SHP77 treated with DMSO at 0.1 percent for 48 hours (cell line): ENCODE data around the gene CMTR1.
"Not testable (repeated sequence)": the region's sequence is repeated elsewhere in the genome, so short reads cannot be mapped to it uniquely, and the experiment has no call there.

Source experiments
- DNase-seq: peaks from one replicate; lab custom pipeline; 2025; lab: John Stamatoyannopoulos, UW

CMTR1 gene

DNA sequence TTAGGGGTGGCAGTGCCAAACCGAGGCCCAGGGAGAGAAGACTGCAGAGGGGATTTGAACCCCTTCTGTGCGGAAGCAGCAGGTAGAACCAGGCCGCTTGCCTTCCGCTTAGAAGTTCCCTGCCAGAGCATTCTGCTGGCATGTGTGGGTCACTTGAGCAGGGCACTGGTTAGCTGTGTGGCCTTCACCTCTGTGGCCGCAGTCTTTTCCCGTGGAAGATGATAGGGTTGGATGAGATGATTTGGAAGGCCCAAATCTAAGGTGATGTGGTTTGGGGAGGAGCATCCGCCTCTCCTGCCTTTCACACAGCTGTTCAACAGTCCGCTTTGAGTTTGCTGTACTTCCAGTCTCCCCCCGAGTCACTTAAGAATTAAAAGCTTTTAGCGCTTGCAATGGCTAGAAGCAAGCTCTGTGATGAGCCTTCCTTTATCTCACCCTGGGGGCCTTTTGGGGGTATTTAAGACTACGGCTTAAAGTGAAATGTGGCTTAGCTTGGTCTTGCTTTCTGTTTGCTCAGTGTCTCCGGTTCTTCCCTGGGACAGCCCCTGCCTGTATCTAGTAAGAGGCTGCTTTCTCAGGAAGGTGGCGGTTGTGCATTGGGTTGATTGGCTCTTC, 743 bp downstream of the CMTR1 start:
- DNase-seq, result no peak

DNA sequence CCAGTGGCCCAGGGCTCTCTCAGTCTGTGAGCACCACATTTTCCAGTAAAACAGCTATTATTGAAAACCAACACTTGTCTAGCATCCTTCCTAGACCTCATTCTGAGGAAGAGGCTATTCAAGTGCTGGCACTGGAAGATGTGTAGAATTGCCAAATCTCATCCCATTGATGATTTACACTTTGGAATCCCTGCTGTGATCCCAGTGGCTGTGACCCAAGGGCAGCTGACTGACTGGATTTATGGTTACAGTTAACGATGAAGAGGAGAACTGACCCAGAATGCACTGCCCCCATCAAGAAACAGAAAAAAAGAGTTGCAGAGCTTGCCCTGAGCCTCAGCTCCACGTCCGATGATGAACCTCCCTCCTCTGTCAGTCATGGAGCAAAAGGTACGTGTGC, 2.4 kb downstream of the CMTR1 start:
- no peak for DNase-seq

DNA sequence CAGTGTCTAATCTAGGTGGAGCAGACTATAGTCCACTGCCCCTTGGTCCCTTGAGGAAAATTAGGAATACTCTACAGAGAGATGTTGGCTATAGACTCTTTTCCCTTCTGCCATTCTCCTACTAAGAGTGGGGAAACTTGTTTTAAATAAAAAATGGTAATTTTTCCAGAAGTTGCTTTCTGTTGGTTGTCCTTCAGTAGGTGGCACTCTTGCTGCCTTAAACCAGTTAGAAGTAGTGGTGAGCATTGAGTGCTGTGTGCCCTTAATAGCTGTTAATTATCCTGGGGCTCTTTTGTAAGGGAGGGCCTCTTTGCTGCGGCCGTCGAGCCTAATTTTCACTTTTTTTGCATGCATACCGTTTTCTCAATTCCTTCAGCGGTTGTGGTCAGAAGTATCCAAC, 2.8 kb downstream of the CMTR1 start:
- DNase-seq, result no peak

DNA sequence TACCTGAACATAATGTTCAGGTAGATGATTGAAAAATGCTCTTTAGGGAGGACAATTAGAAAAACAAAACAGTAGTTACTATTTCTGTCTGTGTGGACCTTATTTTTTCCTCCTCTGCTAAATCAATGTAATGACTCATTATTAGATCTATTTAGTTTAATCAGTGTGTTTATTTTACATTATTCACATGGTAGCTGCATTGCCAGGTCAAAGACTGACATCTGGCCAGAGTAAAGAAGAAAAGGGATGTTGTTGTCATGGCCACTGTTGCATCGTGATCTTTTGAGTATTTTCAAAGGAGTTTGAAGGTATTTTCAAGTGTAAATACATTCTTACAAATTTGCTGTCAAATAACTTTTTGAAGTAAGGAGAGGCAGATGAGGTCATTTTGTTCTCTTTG, 5.9 kb downstream of the CMTR1 start:
- DNase-seq, result no peak

DNA sequence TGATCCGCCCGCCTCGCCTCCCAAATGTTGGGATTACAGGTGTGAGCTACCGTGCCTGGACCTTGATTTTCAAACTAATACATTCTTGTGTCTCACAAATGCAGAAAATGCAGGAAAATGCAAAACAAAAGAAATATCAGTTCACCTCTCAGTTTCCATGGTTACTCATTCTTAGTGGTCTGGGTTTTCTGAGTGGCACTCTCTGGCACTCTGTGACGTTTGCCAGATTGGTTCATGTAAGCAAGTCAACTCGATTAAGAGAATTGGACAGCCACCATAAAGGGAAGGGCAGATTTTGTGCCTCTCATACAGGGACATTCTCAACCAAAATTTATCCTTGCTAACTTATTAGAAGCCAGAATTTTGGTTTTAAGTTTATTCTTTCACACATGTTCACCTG, 8.6 kb downstream of the CMTR1 start:
- no peak for DNase-seq

DNA sequence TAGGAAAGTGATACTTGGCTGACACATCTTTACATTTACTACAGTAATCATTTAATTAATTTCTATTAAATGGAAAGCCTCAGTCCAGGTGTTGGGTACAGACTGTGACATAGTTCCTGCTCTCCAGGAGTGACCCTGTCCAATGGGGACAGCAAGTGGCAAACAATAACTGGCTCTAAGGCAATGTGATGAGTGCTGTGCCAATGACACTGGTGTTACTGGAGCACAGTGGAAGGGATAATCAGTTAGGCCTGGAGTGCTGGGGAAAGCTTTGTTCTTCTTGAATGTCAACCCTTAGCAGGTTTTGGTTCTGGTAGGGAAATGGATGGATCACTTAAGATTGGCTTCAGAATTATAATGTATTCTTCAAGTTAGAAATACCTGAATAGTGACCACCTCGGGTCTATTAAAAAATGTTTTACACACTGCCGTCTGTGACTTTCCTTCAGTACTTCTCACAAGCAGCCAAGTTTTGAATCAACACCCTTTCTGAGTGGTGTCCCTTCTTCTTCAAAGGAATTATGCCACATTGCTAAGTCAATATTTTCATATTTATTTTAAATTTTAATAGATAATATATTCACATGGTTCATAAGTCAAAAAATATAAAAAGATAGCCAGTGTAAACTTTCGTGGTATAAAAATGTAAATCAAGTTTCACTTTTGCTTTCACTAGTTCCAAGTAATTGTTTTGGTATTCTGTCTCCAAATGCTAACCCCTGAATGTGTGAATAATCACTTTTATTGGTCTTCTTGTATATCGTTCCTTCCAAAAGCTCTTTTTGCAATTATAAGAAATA, 9.6 kb downstream of the CMTR1 start:
- DNase-seq, result no peak

DNA sequence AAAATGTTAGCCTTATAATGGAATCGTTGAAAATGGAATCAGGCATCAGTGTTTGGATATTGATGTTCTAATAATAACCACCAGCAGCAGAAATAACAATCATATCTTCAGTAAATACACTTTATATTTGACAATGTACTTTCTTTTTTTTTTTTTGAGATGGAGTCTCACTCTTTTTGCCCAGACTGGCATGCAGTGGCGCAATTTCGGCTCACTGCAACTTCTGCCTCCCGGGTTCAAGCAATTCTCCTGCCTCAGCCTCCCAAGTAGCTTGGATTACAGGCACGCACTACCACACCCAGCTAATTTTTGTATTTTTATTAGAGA, 10.2 kb downstream of the CMTR1 start:
- not testable (repeated sequence) for DNase-seq

DNA sequence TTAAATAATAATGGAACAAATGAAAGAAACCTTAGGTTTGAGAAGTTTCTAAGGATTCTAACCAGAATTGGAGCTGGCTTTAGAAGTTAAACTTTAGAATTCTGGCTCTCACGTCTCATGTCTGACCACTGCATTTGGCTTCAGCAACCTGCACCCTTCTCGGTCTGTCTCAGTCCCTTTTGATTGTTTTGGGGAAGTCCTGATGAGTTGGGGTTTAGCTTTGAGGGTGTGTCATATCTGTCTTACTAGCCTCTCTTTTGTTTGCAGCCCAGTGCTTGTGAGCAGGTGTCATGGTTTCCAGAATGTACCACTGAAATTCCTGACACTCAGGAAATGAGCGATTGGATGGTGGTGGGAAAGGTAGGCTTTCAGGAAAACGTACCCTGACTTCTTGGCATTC, 17.0 kb downstream of the CMTR1 start:
- DNase-seq, result no peak

DNA sequence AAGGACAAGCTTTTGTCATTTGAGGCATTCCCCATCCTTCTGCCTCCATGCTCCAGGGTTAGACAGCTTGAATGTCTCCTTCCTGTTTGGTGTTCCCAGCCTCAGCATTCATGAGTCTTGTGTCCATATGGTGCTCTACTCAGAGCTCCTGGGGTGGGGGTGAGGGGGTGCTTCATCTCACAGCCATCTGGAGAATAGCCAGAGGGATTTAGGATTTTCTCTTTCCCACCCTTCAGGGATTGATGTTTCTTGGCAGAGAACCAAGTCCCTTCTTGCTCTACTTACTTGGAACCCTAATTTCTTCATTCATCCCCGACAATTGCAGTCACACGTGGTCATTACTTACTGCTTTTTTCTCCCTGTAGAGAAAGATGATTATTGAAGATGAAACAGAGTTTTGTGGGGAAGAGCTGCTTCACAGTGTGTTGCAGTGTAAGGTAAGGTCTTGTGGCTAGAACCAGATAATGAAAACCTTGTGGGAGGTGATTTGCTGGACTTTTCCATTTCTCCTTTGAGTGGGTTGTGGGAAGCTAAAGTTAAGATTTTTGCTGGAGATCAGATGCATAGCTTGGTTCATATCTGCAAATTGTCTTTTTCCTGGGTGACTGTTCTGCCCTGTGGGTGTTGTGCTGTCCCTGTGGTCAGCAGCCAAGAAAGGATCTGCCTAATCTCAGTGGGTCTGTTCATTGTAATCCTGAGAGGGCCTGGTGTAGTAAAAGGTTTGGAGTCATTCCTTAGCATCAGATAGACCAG, 18.6 kb downstream of the CMTR1 start:
- DNase-seq, result no peak

DNA sequence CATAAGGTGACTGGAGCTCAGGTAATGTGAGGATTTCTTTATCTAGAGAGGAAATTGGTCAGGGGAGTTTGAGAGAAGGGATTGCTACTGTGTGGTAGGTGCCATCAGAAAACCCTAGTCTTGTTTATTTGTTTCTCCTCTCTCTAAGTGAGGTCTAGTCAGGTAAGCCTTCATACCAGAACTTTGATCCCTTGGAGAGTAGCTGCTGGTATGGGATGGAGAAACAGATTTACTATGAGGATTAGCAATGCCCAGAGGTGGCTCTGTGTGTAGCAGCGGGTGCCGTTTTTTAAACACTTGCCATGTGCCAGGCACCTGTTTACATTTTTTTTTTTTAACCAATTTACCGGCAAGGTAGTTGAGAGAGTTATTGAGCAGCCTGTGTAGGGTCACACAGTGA, 19.5 kb downstream of the CMTR1 start:
- no peak for DNase-seq

DNA sequence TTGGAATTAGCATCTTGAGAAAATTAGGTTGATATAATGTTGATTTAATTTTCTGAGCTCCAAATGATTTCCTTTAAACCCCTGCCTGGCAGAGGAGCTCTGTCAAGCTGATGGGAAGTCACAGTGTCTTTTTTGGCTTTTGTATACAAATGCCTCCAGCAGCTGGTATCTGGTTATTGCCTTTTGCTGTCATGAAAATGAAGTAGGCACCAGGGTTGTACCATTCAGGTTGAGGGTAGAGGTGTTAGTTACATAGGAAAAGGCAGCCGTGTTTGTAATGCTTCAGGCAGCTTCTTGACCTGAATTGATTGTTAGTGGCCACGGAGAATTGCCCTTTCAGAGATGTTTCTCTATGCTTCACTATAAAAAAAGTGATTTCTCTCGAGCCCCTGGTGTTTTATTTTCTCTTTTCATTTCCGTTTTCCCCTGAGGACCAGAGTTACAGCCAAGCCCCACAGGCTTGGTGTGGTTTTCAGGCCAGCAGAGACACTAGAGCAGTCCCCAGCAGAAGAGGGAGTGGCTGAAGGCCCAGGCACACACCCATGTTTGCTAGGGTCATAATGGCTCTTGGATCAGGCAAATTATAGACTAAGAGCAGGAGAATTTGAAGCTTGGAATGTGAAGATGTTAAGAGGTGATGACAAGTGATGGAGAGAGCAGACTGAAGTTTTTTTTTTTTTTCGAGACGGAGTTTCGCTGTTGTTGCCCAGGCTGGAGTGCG, 21.6 kb downstream of the CMTR1 start:
- DNase-seq, result no peak

DNA sequence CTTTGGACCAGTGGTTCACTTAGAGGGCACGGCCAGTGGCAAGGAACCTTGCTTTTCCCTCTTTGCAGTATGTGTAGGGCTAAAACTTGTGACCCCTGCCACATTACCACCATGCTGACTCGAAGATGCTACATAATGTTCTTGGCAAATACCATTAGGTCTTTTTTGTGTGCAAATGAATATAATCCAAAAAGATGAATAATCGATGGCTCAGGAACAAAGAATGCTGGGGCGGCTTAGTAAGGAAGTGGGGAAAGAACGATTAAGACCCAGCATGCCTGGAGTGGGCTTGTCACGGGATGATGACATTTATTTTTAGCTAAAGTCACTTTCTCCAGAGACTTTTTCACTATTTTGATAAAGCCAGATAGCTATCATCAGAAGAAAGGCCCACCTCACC, 23.1 kb downstream of the CMTR1 start:
- DNase-seq, result no peak

DNA sequence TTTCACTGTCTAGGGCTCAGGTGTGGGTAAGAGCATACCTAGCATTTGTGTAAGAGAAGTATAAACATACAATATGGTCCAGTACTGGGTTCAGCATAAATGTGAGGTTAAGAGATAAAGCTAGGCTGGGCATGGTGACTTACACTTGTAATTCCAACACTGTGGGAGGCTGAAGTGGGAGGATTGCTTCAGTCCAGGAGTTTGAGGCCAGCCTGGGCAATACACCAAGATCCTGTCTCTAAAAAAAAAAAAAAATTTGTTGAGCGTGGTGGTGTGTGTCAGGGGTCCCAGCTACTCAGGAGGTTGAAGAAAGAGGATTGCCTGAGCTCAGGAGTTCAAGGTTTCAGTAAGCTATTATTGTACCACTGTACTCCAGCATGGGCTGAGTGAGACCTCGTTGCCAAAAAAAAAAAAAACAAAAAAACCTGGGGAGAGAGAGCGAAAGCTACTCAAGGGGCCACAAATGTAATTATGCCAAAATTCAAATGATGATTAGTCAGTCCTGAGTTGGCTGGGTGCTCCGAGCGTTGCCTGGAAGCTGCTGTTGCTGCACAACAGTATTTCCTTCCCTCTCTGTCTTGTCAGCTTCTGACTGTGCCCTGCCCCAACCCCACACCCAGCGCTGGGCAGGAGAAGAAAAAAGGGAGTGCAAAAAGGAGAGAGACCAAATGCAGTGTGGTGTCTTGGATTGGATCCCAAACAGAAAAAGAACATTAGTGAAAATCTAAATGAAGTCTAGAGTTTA, 24.0 kb downstream of the CMTR1 start:
- no peak for DNase-seq

DNA sequence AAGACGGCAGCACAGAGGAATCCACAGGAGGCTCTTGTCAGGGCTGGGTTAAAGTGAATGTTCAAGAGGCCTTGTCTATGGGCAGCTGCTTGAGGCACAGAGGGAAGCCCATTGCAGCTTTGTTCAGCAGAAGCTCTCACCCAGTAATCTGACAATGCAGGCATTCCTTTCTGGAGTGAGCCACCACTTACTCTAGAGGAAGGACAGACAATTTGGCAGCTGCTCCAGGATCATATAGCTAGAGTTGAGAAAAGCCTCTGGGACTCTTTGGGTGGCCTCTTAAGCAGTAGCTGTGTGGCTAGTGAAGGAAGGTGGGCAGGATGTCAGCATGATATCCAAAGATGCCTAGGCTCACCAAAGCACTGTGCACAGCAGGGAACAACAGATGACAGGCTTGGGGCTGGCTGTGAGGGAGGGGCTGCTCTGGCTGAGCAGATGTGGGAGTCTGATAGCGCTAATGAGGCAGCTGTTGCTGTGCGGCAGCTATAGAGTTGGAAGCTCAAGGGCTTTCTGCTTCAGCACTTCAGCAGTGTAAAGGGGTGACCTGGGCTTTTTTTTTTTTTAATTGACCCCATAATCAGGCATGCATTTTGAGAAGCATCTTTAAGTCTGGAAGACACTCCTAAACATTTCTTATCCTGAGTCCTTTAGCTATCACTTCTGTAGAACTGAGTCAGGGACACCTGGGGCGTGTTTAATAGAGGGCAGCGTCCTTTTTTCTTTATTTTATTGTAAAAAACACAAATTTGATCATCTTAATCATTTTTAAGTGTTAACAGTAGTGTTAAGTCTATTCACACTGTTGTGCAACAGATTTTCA, 27.2 kb downstream of the CMTR1 start:
- DNase-seq, result no peak

DNA sequence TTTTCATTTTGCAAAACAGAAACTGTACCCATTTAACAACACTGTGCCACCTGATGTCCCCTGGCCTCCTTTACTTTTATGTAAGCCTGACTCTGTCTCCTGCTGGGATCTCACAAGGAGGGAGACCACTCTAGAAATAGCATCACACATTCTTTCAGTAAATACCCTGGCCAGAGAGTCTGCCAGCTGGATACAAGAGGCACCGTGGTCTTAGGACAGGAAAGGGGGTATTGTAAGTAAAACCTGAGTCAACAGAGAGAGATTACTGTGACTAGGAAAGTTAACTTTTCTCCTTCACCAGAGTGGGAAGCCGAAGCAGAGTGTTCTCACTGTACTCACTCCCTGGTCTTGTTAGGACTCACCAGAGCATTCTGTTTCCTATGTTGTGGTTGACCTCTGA, 27.8 kb downstream of the CMTR1 start:
- DNase-seq, result no peak

DNA sequence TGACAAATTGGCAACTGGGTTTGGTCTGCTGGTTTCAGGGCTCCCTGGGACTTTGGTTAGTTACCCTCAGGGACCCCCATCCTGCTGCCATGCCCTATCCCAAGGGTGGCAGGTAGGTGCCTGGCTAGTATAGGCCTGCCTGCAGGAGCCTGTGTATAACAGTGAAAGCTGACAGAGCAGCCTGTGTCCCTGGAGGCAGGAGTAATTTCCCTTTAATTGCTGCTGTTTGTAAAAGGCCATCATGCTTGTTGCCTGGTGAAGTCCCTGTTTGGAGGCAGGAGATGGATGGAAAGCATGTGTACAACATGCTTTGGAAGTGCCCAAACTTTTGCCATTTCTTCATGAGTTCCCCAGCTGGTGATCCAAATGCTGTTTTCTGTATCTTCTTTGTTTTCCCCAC, 30.1 kb downstream of the CMTR1 start:
- DNase-seq, result no peak

DNA sequence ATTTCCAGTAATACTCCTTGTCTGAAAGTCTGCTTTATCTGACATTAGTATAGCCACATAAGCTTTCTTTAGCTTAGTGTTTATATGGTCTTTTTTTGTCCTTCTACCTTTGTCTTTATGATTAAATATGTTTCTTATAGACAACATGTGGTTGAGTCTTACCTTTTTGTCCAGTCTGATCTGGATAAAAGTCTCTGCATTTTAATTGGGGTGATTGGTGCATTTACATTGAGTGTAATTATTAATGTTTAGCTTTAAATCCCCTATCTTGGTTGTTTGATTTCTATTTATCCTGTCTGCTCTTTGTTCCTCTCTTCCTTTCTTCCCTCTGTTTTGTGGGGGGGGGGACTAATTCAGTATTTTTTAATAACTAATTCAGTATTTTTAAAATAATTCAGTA, 34.7 kb downstream of the CMTR1 start:
- no peak for DNase-seq

DNA sequence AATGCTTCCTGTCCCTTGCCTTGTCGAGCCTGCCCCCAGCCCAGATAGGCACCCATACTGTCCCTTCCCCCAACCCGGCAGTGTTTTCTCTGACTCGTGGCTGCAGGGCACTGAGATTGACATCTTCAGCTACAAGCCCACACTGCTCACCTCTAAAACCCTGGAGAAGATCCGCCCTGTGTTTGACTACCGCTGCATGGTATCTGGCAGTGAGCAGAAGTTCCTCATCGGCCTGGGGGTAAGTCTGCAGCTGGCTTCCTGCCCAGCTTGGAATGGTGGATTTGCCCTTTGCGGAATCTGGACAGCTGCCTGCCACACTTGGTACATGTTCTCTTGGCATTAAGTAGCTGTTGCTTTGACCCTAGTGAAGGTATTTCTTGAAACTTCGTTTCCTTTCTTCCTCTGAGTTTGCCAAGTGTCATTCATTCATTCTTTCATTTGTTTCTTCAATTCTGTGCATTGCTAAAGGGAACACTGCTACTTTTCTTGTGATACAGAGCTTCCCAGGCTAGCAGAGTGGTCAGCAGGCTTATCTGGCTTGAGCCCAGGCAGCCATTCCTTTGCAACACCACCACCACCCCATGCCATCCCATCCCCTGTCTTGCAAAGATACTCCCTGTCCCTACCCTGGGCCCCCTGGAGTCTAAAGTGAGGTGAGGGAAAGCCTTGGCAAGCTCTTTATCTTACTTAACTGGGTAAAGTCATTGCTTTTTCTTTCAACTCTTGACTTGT, 40.5 kb downstream of the CMTR1 start:
- DNase-seq, result no peak

DNA sequence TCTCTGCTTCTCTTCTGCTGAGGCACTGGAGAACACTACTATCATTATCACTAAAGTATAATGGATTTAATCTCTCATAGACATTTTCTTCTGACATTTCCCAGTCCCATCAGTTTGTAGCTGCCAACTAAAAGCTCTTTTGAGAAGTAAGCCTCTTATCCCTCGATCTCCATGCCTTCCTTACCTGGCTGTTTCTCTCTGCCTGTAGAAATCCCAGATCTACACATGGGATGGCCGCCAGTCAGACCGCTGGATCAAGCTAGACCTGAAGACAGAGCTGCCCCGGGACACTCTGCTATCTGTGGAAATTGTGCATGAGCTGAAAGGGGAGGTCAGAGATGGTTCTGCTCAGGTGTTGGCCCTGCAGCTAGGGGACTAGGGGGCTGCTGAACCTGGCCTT, 41.3 kb downstream of the CMTR1 start:
- no peak for DNase-seq

DNA sequence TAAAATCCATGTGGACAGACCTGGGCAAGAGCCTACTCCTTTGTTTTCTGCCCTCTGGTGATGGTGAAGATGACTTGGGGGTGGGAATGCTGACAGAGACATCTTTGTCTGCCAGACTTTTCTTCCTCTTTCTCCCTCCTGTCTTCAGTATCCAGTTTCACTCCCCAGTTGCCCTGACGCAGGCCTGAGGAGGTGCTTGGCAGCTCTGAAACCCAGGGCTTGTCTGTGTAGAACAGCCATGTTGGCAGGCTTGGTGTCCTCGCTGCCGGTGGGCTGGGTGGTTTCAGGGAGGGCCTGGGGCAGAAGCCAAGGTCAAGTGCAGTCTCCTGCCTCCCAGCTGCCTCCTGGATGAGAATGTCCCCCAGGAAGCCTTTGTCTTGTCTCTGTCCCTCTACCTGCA, 44.2 kb downstream of the CMTR1 start:
- no peak for DNase-seq
